Smooth muscle cell (in vitro differentiated cells): Measurements from ENCODE around the gene PLLP. TPM values are rescaled to one million over a fixed set of nuclear protein-coding genes. Genes with fewer than 3 reads are reported as not detected.

Experiments
- DNase-seq: peaks from one replicate; lab custom pipeline; 2025; ENCODE audit not compliant: unreplicated experiment; lab: John Stamatoyannopoulos, UW
- H2AFZ ChIP-seq: fragments of 200-600 bp; sonication (generic); 2 replicates; pipeline ENCODE4 v1.6.0; 2016; ENCODE audit warnings: antibody characterized with exemption, low read depth, mild to moderate bottlenecking
- H3F3A ChIP-seq: fragments of 200-600 bp; sonication (generic); 2 replicates; pipeline ENCODE4 v1.6.0; 2017; ENCODE audit warnings: antibody characterized with exemption, low read depth
- H3K27ac ChIP-seq: fragments of 200-600 bp; sonication (generic); 2 replicates; pipeline ENCODE4 v1.5.1; 2016; ENCODE audit warnings: low read depth, mild to moderate bottlenecking
- H3K27me3 ChIP-seq: fragments of 200-600 bp; sonication (generic); 2 replicates; pipeline ENCODE4 v1.6.1; 2016; ENCODE audit warnings: low read depth, mild to moderate bottlenecking
- H3K36me3 ChIP-seq: fragments of 200-600 bp; sonication (generic); 2 replicates; pipeline ENCODE4 v1.5.1; 2016; ENCODE audit warnings: low read depth
- H3K4me1 ChIP-seq: fragments of 200-600 bp; sonication (generic); 2 replicates; pipeline ENCODE4 v1.5.1; 2016; ENCODE audit warnings: low read depth
- H3K4me2 ChIP-seq: fragments of 200-600 bp; sonication (generic); 2 replicates; pipeline ENCODE4 v1.6.0; 2016; ENCODE audit warnings: mild to moderate bottlenecking
- H3K4me3 ChIP-seq: fragments of 200-600 bp; sonication (generic); 2 replicates; pipeline ENCODE4 v1.5.1; 2016; ENCODE audit warnings: mild to moderate bottlenecking
- H3K79me2 ChIP-seq: fragments of 200-600 bp; sonication (generic); 2 replicates; pipeline ENCODE4 v1.6.0; 2016; ENCODE audit warnings: low read depth, mild to moderate bottlenecking
- H3K9ac ChIP-seq: fragments of 200-600 bp; sonication (generic); 2 replicates; pipeline ENCODE4 v1.6.0; 2016; ENCODE audit warnings: low read depth
- H3K9me3 ChIP-seq: fragments of 200-600 bp; sonication (generic); replicated peaks from 2 replicates; pipeline ENCODE4 v1.5.1; 2016; ENCODE audit warnings: low read depth
- H4K20me1 ChIP-seq: fragments of 200-600 bp; sonication (generic); 2 replicates; pipeline ENCODE4 v1.6.0; 2016; ENCODE audit warnings: low read depth
- CTCF ChIP-seq: fragments of 200-600 bp; sonication (generic); IDR thresholded peaks from 2 replicates; pipeline ENCODE4 v1.5.1; 2017; ENCODE audit warnings: borderline replicate concordance, mild to moderate bottlenecking, antibody characterized with exemption; ENCODE audit not compliant: insufficient read depth, poor library complexity, severe bottlenecking
- WGBS: methylation state at CpG from one replicate; pipeline ENCODE4 v1.1.7; 2016; ENCODE audit warnings: low lambda C conversion rate; 5-methylcytosine and 5-hydroxymethylcytosine counted together
- polyA plus RNA-seq: library from polyadenylated mRNA; unstranded; fragments of >200 nt; fragmentation: Nextera tagmentation; extraction: Ambion mirVana; gene quantifications from 2 replicates; pipeline ENCODE4 v1.2.1, GENCODE V29; 2016
- total RNA-seq: library from RNA; depleted of rRNA; stranded (reverse); fragments of >200 nt; gene quantifications from 2 replicates; pipeline ENCODE4 v1.2.3, GENCODE V29; 2014

The PLLP gene
- total and polyA plus RNA-seq, 2 experiments from 2014 or later = 0.59 TPM; not detected in 1

GRCh38 chr16:57314161-57314785, 29.8 kb upstream of the PLLP start:
- no peak for DNase-seq
- no peak overlapping the region for H3K27ac ChIP-seq
- no peak overlapping the region for H3K4me3 ChIP-seq
- no peak for TF ChIP-seq CTCF
- H3K4me2 ChIP-seq = no peak overlapping the region
- WGBS = 96% methylated on average over 1 of the region's 1 CpG
- H3K79me2 ChIP-seq = no peaks in the 10 kb centered on the region
- H3K9ac ChIP-seq = no peak overlapping the region
- H3K4me1 ChIP-seq = no peaks in the 10 kb centered on the region
- H3F3A ChIP-seq = peaks cover 6% of the 10 kb centered on the region
- no peak overlapping the region for H2AFZ ChIP-seq
- no peaks in the 10 kb centered on the region for H4K20me1 ChIP-seq
- no peaks in the 10 kb centered on the region for H3K27me3 ChIP-seq
- no peaks in the 10 kb centered on the region for H3K36me3 ChIP-seq
- H3K9me3 ChIP-seq = no peaks in the 10 kb centered on the region

GRCh38 chr16:57313509-57313908, 29.0 kb upstream of the PLLP start:
- no peak for TF ChIP-seq CTCF
- no peaks in the 10 kb centered on the region for H3K36me3 ChIP-seq
- H3K9me3 ChIP-seq = no peaks in the 10 kb centered on the region
- H3K4me3 ChIP-seq = no peak overlapping the region
- no peak overlapping the region for H3K4me2 ChIP-seq
- peaks cover 6% of the 10 kb centered on the region for H3F3A ChIP-seq
- H4K20me1 ChIP-seq = no peaks in the 10 kb centered on the region
- DNase-seq = no peak
- WGBS = 92% methylated on average over 2 of the region's 2 CpGs
- H3K27ac ChIP-seq = no peak overlapping the region
- H3K4me1 ChIP-seq = no peaks in the 10 kb centered on the region
- no peaks in the 10 kb centered on the region for H3K27me3 ChIP-seq
- H2AFZ ChIP-seq = no peak overlapping the region
- no peaks in the 10 kb centered on the region for H3K79me2 ChIP-seq
- H3K9ac ChIP-seq = no peak overlapping the region

- Histone ChIP-seq H3K4me2 (no peak overlapping the region), H3K36me3 (no peaks in the 10 kb centered on the region), H3K4me1 (no peaks in the 10 kb centered on the region), H3K9me3 (no peaks in the 10 kb centered on the region), H4K20me1 (no peaks in the 10 kb centered on the region), H3K9ac (no peak overlapping the region), H3K79me2 (no peaks in the 10 kb centered on the region), H3F3A (peaks cover 6% of the 10 kb centered on the region), H2AFZ (no peak overlapping the region), H3K27ac (no peak overlapping the region), H3K4me3 (no peak overlapping the region), H3K27me3 (no peaks in the 10 kb centered on the region)
- no peak for TF ChIP-seq CTCF
- 60% methylated on average over 4 of the region's 4 CpGs for WGBS
- DNase-seq = no peak
These were observed 26.3 kb upstream of the PLLP start for GRCh38 chr16:57310801-57311200.

GRCh38 chr16:57308041-57308440, 23.6 kb upstream of the PLLP start:
- TF ChIP-seq CTCF = no peak
- Histone ChIP-seq H3K79me2 (no peaks in the 10 kb centered on the region), H3K4me3 (no peak overlapping the region), H2AFZ (no peak overlapping the region), H4K20me1 (no peaks in the 10 kb centered on the region), H3K4me1 (no peaks in the 10 kb centered on the region), H3K27me3 (no peaks in the 10 kb centered on the region), H3K27ac (no peak overlapping the region), H3K9me3 (no peaks in the 10 kb centered on the region), H3K36me3 (no peaks in the 10 kb centered on the region), H3F3A (no peaks in the 10 kb centered on the region), H3K4me2 (no peak overlapping the region), H3K9ac (no peak overlapping the region)
- 69% methylated on average over 5 of the region's 5 CpGs for WGBS
- DNase-seq = no peak
